ENCODE data around the gene PPP1R3F.

- TF ChIP-seq CTCF (IDR thresholded peaks at IDR 0.05), result no peak
- no peak for TF ChIP-seq POLR2A (IDR thresholded peaks at IDR 0.05)
Measured at GRCh38 chrX:49272421-49272820, 2.8 kb downstream of the PPP1R3F start.

Data from suprapubic skin (tissue), 3 donors.